K562 (cell line): ENCODE data around the gene KLK7. TPM values are rescaled to one million over a fixed set of nuclear protein-coding genes. Genes with fewer than 3 reads are reported as not detected.
A peak's percentile ranks its signal among the peaks of the same experiment; 100 is the strongest.
"Not testable (repeated sequence)": the region's sequence is repeated elsewhere in the genome, so short reads cannot be mapped to it uniquely, and the experiment has no call there.

ENCODE experiments used
- ATAC-seq: fragments of 200-7000 bp; cut with Tn5 transposase; 3 replicates; pipeline ENCODE4 v1.9.1; 2020; ENCODE audit warnings: moderate library complexity
- BruUV-seq: library from RNA; stranded (reverse); fragments of 400-500 nt; replicated peaks from 2 replicates; lab custom pipeline; 2021; lab: Mats Ljungman, UMichigan
- CTCF ChIA-PET: fragments of 300-600 bp; formaldehyde crosslinking; extraction: SDS; loops from one replicate; lab custom pipeline; 2021; ENCODE audit warnings: low intra/inter-chr PET ratio; lab: Yijun Ruan, JAX
- POLR2A ChIA-PET: fragments of 300-600, 350-650 bp; sonication (Branson Sonifier 250); formaldehyde crosslinking; extraction: SDS; loops from one replicate; lab custom pipeline; 2021; ENCODE audit warnings: antibody characterized with exemption, inconsistent platforms; lab: Yijun Ruan, JAX
- DNase-seq, 4 experiments: peaks; one replicate each; pipeline versions ENCODE4 v3.0.0 to v3.0.0-alpha.2; 2011 to 2018; ENCODE audit warnings: low spot score in 3 of 4, mixed read lengths in 3 of 4; ENCODE audit errors: extremely low read depth in 1 of 4
- FAIRE-seq: peaks from 2 replicates; lab custom pipeline; 2011; peaks lifted over from hg19 to GRCh38; lab: Jason Lieb, UNC
- H2AFZ ChIP-seq: 2 replicates; pipeline ENCODE4 v1.6.0; 2011; ENCODE audit warnings: low read depth, low read length, control low read depth, inconsistent platforms
- H3K27ac ChIP-seq: fragments of 200-600 bp; 3 replicates; pipeline ENCODE4 v1.8.0; 2011; ENCODE audit warnings: low read depth, mild to moderate bottlenecking, control low read depth, inconsistent platforms, low read length, moderate library complexity, mixed read lengths; ENCODE audit errors: extremely low read depth
- H3K27me3 ChIP-seq, 2 experiments: fragments of 300-600 bp in 1 of 2; 2 replicates in 1 of 2; 3 replicates in 1 of 2; pipeline versions ENCODE4 v1.6.0 to v1.8.0; 2011; ENCODE audit warnings: inconsistent platforms in 2 of 2, low read length in 2 of 2, mild to moderate bottlenecking in 1 of 2, mixed read lengths in 1 of 2, moderate library complexity in 1 of 2; ENCODE audit not compliant: control insufficient read depth in 2 of 2, insufficient read depth in 2 of 2
- H3K36me3 ChIP-seq: fragments of 300-600 bp; 3 replicates; pipeline ENCODE4 v1.8.0; 2011; ENCODE audit warnings: mild to moderate bottlenecking, low read length, inconsistent platforms; ENCODE audit not compliant: control insufficient read depth, insufficient read depth
- H3K4me1 ChIP-seq, 2 experiments: fragments of 200-600 bp in 1 of 2; replicated peaks in 1 of 2; 2 replicates in 1 of 2; 3 replicates in 1 of 2; pipeline versions ENCODE4 v1.5.1 to v1.8.0; 2011; ENCODE audit warnings: inconsistent platforms in 2 of 2, low read length in 2 of 2, mild to moderate bottlenecking in 1 of 2, mixed read lengths in 1 of 2, moderate library complexity in 1 of 2; ENCODE audit not compliant: control insufficient read depth in 2 of 2, insufficient read depth in 2 of 2
- H3K4me2 ChIP-seq: 2 replicates; pipeline ENCODE4 v1.6.1; 2011; ENCODE audit warnings: low read length, control low read depth, inconsistent platforms, mixed read lengths; ENCODE audit not compliant: insufficient read depth
- H3K4me3 ChIP-seq: fragments of 200-600 bp; sonication (generic), shearing (Covaris generic); 2 replicates; pipeline ENCODE4 v1.5.1; 2016; ENCODE audit warnings: control low read depth, inconsistent platforms
- H3K79me2 ChIP-seq: fragments of 200-600 bp; 3 replicates; pipeline ENCODE4 v1.8.0; 2011; ENCODE audit warnings: low read length, inconsistent platforms; ENCODE audit not compliant: control insufficient read depth, insufficient read depth
- H3K9ac ChIP-seq, 2 experiments: 2 replicates each; pipeline versions ENCODE4 v1.6.0 to v1.6.1; 2011; ENCODE audit warnings: low read depth in 2 of 2, low read length in 2 of 2, control low read depth in 1 of 2, inconsistent platforms in 1 of 2, mild to moderate bottlenecking in 1 of 2, mixed read lengths in 1 of 2; ENCODE audit not compliant: insufficient read depth in 1 of 2
- H3K9me1 ChIP-seq: one replicate; pipeline ENCODE4 v1.6.0; 2011; ENCODE audit warnings: inconsistent platforms, mild to moderate bottlenecking, low read length, moderate library complexity; ENCODE audit not compliant: control insufficient read depth, insufficient read depth
- H3K9me3 ChIP-seq: replicated peaks from 2 replicates; pipeline ENCODE4 v1.5.1; 2011; ENCODE audit warnings: low read depth, low read length, inconsistent platforms; ENCODE audit not compliant: control insufficient read depth, insufficient read depth
- H4K20me1 ChIP-seq: replicated peaks from 2 replicates; pipeline ENCODE4 v1.6.1; 2011; ENCODE audit warnings: low read length, inconsistent platforms, mixed read lengths; ENCODE audit not compliant: control insufficient read depth, insufficient read depth
- PHF8 ChIP-seq: fragments of 200-600 bp; sonication (generic); IDR thresholded peaks from 2 replicates; pipeline ENCODE4 v1.6.1; 2012; ENCODE audit warnings: mixed run types, mild to moderate bottlenecking, inconsistent platforms, low read length, moderate library complexity, borderline replicate concordance
- RFX1 ChIP-seq: fragments of 450-650 bp; IDR thresholded peaks from 2 replicates; pipeline ENCODE4 v1.6.1; 2016; ENCODE audit warnings: mild to moderate bottlenecking, moderate library complexity
- ZNF407 ChIP-seq: fragments of 450-650 bp; IDR thresholded peaks from 2 replicates; pipeline ENCODE4 v1.6.1; 2016; ENCODE audit warnings: low read depth
- ZNF512 ChIP-seq: IDR thresholded peaks from 2 replicates; pipeline ENCODE4 v1.6.1; 2016; ENCODE audit warnings: missing genetic modification characterization, missing compliant biosample characterization
- ZNF79 ChIP-seq: fragments of 250-450 bp; sonication (Bioruptor Pico); IDR thresholded peaks from 2 replicates; pipeline ENCODE4 v1.4.0; 2020; ENCODE audit warnings: low read depth, mild to moderate bottlenecking, moderate library complexity
- WGBS: fragments of 100-300 bp; shearing (Covaris generic); methylation state at CpG from one replicate; pipeline ENCODE4 v1.1.6; 2016; ENCODE audit warnings: low coverage, mixed read lengths; ENCODE audit not compliant: insufficient coverage; ENCODE audit errors: missing lambda C conversion rate; 5-methylcytosine and 5-hydroxymethylcytosine counted together
- in situ Hi-C: fragments of 300-500 bp; cut with MboI; formaldehyde crosslinking; loops from 4 replicates; pipeline ENCODE4 v1.15.0; 2018; ENCODE audit warnings: inconsistent platforms, mixed read lengths
- intact Hi-C: fragments of 100-400 bp; cut with micrococcal nuclease; formaldehyde crosslinking; loops from 2 replicates; pipeline ENCODE4 v1.14.2; 2022
- polyA plus RNA-seq, 8 experiments: library from polyadenylated mRNA; depleted of rRNA in 4 of 8; stranded (reverse) in 5 of 8; unstranded in 3 of 8; fragments of >200 nt; fragmentation: Nextera tagmentation in 2 of 8; fragmentation: Illumina TruSeq in 1 of 8; extraction: Ambion mirVana in 2 of 8; extraction: Trizol in 1 of 8; gene quantifications; 2 replicates each; pipeline versions ENCODE4 v1.2.1 to v1.2.3, GENCODE V29; 2011 to 2014; ENCODE audit warnings: inconsistent platforms in 1 of 8, missing spikeins in 1 of 8
- total RNA-seq, 7 experiments: library from RNA; depleted of rRNA in 6 of 7; stranded (reverse); fragments of >200 nt in 6 of 7; fragmentation: Illumina TruSeq in 2 of 7; extraction: Trizol in 2 of 7; gene quantifications; 2 replicates each; pipeline versions ENCODE4 v1.2.1 to v1.2.3, GENCODE V29; 2011 to 2021; ENCODE audit warnings: low replicate concordance in 1 of 7

KLK7 gene
- total and polyA plus RNA-seq, 9 of the 15 experiments (the other 6 are each of a cell fraction or from before 2014, with no cell fraction given), result 0.03 TPM; not detected in 8

- H3K9me3 ChIP-seq, CTCF ChIA-PET, ATAC-seq, H2AFZ ChIP-seq, H3K36me3 ChIP-seq, H3K4me3 ChIP-seq, H4K20me1 ChIP-seq, BruUV-seq, H3K9ac ChIP-seq, in situ Hi-C loops, H3K9me1 ChIP-seq, intact Hi-C loops, H3K4me2 ChIP-seq, H3K79me2 ChIP-seq, POLR2A ChIA-PET, FAIRE-seq, H3K27ac ChIP-seq, DNase-seq: not testable (repeated sequence)
- Histone ChIP-seq H3K27me3 (peaks cover 11 to 49% of the 10 kb centered on the region in 2 experiments; a peak in 4 of 5 replicates), H3K4me1 (peaks cover 0 to 10% of the 10 kb centered on the region in 2 experiments; a peak in 2 of 5 replicates)
- 0% methylated on average over 2 of the region's 3 CpGs for whole genome bisulfite sequencing
- peak; percentile 54; the same call in 1 of the 2 replicates for TF ChIP-seq ZNF512 (tag)
These were observed 13.9 kb downstream of the KLK7 start for GRCh38 chr19:50969810-50970209.

- ATAC-seq (no peak), DNase-seq (no peak), FAIRE-seq (no peak)
- no peaks in the 10 kb centered on the region for H3K36me3 ChIP-seq
- H3K27ac ChIP-seq, result no peak within 1 kb of the TSS
- H3K27me3 ChIP-seq, result peaks cover 11 to 49% of the 10 kb centered on the region in 2 experiments; a peak in 4 of 5 replicates
- ChIA-PET POLR2A (no interaction called here), CTCF (no interaction called here)
- in situ Hi-C loops, result no loop called here
- no peaks in the 10 kb centered on the region for H3K79me2 ChIP-seq
- no peak within 1 kb of the TSS for H3K9ac ChIP-seq
- H2AFZ ChIP-seq, result no peak within 1 kb of the TSS
- peaks cover 0 to 10% of the 10 kb centered on the region in 2 experiments; a peak in 2 of 5 replicates for H3K4me1 ChIP-seq
- WGBS, result 7% methylated on average over 14 of the region's 19 CpGs
- no TSS peak for BruUV-seq
- H3K9me1 ChIP-seq, result no peaks in the 10 kb centered on the region
- no peaks in the 10 kb centered on the region for H4K20me1 ChIP-seq
- H3K4me2 ChIP-seq, result no peak within 1 kb of the TSS
- no peaks in the 10 kb centered on the region for H3K9me3 ChIP-seq
- H3K4me3 ChIP-seq, result no peak within 1 kb of the TSS
- intact Hi-C loops, result no loop called here
- TF ChIP-seq ZNF407, result no peak
- no peak for TF ChIP-seq RFX1
- no peak for TF ChIP-seq ZNF79
- no peak for TF ChIP-seq PHF8
These were observed 14.3 kb downstream of the KLK7 start, which contains the start of gene KLK6 for GRCh38 chr19:50969413-50969760. Gene KLK6, minus strand, starts transcription at chr19:50969591. Its CDS starts 1,487 bp downstream, at chr19:50968104.
